GM03348 (cell line): ENCODE data around the gene PADI6.

Experiments
- DNase-seq: peaks from one replicate; pipeline ENCODE4 v3.0.0; 2012; ENCODE audit warnings: low spot score

Gene PADI6

GRCh38 chr1:17434016-17434415 is 62.0 kb downstream of the PADI6 start:
- DNase-seq = no peak

- DNase-seq = no peak
Observed at GRCh38 chr1:17434601-17435000, 62.6 kb downstream of the PADI6 start.

- no peak for DNase-seq
Observed at GRCh38 chr1:17436380-17437174, 64.6 kb downstream of the PADI6 start.

- DNase-seq = no peak
Observed at GRCh38 chr1:17437260-17437579, 65.2 kb downstream of the PADI6 start.

GRCh38 chr1:17437580-17438317 is 65.8 kb downstream of the PADI6 start:
- DNase-seq = peak; percentile 96

GRCh38 chr1:17438318-17439249 is 66.6 kb downstream of the PADI6 start:
- DNase-seq = peak; percentile 79

- peak; percentile 97 for DNase-seq
Observed at GRCh38 chr1:17439250-17440073, 67.5 kb downstream of the PADI6 start, which contains the start of gene RCC2. RCC2 (minus strand) TSS chr1:17439677; CDS start chr1:17438514, 1,163 bp downstream.

GRCh38 chr1:17440074-17440826 is 68.3 kb downstream of the PADI6 start:
- DNase-seq = no peak

GRCh38 chr1:17440827-17441168 is 68.8 kb downstream of the PADI6 start:
- DNase-seq = no peak

GRCh38 chr1:17441265-17441992 is 69.4 kb downstream of the PADI6 start:
- peak; percentile 49 for DNase-seq

- DNase-seq = no peak
Observed at GRCh38 chr1:17441993-17442357, 70.0 kb downstream of the PADI6 start.

GRCh38 chr1:17442841-17443240 is 70.8 kb downstream of the PADI6 start:
- DNase-seq = no peak

- no peak for DNase-seq
Observed at GRCh38 chr1:17447501-17447992, 75.6 kb downstream of the PADI6 start.
